Measurements from ENCODE around the gene INTS11.

The INTS11 gene

DNA sequence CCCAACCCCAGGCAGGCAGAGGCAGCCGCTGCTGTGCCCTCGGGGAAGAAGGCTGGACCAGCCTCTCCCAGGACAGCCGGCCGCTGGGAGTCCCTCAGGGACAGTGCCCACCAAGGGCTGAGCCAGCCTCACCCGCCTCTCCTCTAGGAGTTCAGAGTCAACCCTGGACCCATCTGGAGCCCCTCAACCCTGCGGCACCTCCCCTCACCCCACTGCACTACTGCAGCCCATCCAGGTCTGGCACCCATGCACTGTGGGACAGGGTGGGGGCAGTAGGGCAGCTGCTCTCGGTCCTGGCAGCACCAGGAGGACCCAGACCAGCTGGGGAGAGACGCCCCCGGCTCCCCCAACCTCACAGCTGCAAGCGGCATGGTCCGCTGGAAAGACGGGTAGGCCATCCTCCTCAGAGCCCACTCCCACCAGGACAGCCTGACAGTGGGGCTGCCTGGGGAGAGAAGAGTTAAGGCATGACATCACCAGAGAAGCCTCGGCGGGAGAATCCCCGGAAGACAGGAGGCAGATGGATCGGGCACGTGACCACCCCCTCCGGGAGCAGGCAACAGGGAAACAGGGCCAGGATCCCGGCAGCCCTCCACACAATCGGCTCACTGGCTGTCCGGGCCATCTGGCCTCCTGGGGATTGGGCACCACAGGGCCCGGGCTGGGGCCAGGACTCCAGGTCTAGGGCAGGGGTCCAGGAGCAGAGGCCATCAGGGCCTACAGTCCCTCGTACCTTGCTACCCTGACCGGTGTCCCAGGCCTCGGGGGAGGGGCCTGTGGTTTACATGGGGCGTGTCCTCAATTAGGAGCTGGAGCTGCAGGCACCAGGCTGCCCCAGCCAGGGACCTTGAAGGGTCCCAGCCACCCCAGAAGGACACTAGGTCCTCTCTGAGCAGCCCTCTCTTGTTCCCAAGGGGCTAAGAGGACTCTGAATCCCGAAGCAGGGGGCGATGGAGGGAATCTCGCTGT, 19.8 kb downstream of the INTS11 start (continued):
- TF ChIP-seq, protein P1, sequence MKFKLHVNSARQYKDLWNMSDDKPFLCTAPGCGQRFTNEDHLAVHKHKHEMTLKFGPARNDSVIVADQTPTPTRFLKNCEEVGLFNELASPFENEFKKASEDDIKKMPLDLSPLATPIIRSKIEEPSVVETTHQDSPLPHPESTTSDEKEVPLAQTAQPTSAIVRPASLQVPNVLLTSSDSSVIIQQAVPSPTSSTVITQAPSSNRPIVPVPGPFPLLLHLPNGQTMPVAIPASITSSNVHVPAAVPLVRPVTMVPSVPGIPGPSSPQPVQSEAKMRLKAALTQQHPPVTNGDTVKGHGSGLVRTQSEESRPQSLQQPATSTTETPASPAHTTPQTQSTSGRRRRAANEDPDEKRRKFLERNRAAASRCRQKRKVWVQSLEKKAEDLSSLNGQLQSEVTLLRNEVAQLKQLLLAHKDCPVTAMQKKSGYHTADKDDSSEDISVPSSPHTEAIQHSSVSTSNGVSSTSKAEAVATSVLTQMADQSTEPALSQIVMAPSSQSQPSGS (tag by site-specific recombination; IDR thresholded peaks at IDR 0.05; ENCODE audit: low read depth), result peak; percentile 98
- TF ChIP-seq ZBTB1 (tag by site-specific recombination; IDR thresholded peaks at IDR 0.05), result no peak
- peak; percentile 75; the same call in 1 of the 2 replicates for TF ChIP-seq KLF16 (tag by site-specific recombination; IDR thresholded peaks at IDR 0.05)
- TF ChIP-seq ZNF600 (tag by site-specific recombination; IDR thresholded peaks at IDR 0.05), result 0 out of 2 replicates have a peak, but pooled peaks have one; percentile 33
- no peak; the same call in 1 of the 2 replicates for TF ChIP-seq ZBTB48 (tag by site-specific recombination; IDR thresholded peaks at IDR 0.05)
- TF ChIP-seq ZNF777 (tag by site-specific recombination; IDR thresholded peaks at IDR 0.05; ENCODE audit: borderline replicate concordance), result no peak
- TF ChIP-seq ELK4 (IDR thresholded peaks at IDR 0.05; ENCODE audit: borderline replicate concordance, low read depth, low read length), result no peak; the same call in 1 of the 2 replicates
- no peak for TF ChIP-seq PRDM1 (tag by site-specific recombination; IDR thresholded peaks at IDR 0.05)
- TF ChIP-seq, protein P2, sequence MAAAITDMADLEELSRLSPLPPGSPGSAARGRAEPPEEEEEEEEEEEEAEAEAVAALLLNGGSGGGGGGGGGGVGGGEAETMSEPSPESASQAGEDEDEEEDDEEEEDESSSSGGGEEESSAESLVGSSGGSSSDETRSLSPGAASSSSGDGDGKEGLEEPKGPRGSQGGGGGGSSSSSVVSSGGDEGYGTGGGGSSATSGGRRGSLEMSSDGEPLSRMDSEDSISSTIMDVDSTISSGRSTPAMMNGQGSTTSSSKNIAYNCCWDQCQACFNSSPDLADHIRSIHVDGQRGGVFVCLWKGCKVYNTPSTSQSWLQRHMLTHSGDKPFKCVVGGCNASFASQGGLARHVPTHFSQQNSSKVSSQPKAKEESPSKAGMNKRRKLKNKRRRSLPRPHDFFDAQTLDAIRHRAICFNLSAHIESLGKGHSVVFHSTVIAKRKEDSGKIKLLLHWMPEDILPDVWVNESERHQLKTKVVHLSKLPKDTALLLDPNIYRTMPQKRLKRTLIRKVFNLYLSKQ (tag by site-specific recombination; IDR thresholded peaks at IDR 0.05; ENCODE audit: borderline replicate concordance), result no peak
- TF ChIP-seq, protein P3, sequence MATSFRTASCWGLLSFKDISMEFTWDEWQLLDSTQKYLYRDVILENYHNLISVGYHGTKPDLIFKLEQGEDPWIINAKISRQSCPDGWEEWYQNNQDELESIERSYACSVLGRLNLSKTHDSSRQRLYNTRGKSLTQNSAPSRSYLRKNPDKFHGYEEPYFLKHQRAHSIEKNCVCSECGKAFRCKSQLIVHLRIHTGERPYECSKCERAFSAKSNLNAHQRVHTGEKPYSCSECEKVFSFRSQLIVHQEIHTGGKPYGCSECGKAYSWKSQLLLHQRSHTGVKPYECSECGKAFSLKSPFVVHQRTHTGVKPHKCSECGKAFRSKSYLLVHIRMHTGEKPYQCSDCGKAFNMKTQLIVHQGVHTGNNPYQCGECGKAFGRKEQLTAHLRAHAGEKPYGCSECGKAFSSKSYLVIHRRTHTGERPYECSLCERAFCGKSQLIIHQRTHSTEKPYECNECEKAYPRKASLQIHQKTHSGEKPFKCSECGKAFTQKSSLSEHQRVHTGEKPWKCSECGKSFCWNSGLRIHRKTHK (tag by site-specific recombination; IDR thresholded peaks at IDR 0.05), result no peak
- TF ChIP-seq SCRT2 (tag by site-specific recombination; IDR thresholded peaks at IDR 0.05), result peak; percentile 92
- no peak for TF ChIP-seq ZNF211 (tag by site-specific recombination; IDR thresholded peaks at IDR 0.05; ENCODE audit: low read depth)
- TF ChIP-seq, protein P4, sequence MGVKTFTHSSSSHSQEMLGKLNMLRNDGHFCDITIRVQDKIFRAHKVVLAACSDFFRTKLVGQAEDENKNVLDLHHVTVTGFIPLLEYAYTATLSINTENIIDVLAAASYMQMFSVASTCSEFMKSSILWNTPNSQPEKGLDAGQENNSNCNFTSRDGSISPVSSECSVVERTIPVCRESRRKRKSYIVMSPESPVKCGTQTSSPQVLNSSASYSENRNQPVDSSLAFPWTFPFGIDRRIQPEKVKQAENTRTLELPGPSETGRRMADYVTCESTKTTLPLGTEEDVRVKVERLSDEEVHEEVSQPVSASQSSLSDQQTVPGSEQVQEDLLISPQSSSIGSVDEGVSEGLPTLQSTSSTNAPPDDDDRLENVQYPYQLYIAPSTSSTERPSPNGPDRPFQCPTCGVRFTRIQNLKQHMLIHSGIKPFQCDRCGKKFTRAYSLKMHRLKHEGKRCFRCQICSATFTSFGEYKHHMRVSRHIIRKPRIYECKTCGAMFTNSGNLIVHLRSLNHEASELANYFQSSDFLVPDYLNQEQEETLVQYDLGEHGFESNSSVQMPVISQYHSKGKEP (tag by site-specific recombination; IDR thresholded peaks at IDR 0.05), result no peak
- TF ChIP-seq ZNF596 (tag by site-specific recombination; IDR thresholded peaks at IDR 0.05), result no peak
- TF ChIP-seq ZNF76 (tag by site-specific recombination; IDR thresholded peaks at IDR 0.05; ENCODE audit: borderline replicate concordance, low read depth), result peak; percentile 82
- TF ChIP-seq PATZ1 (tag by site-specific recombination; IDR thresholded peaks at IDR 0.05), result peak; percentile 93
- peak; percentile 96 for TF ChIP-seq ZNF335 (tag by site-specific recombination; conservative IDR thresholded peaks at IDR 0.05)
- TF ChIP-seq CTCF (tag by site-specific recombination; IDR thresholded peaks at IDR 0.05), result no peak
- no peak for TF ChIP-seq ZNF560 (tag by site-specific recombination; IDR thresholded peaks at IDR 0.05; ENCODE audit: borderline replicate concordance)

Measured in HEK293 (cell line).